Measurements from ENCODE around the gene GRIA4.

- TF ChIP-seq CTCF (IDR thresholded peaks at IDR 0.05; ENCODE audit: poor library complexity) (no peak), EZH2phosphoT487 (IDR thresholded peaks at IDR 0.05; ENCODE audit: low read depth, severe bottlenecking, unreplicated experiment) (no peak)
Observed at GRCh38 chr11:105986554-105986953, 376.7 kb downstream of the GRIA4 start.
